ENCODE results near the gene RIC3.

- TF ChIP-seq CTCF (conservative IDR thresholded peaks at IDR 0.05; ENCODE audit: low read depth, low read length) (no peak), EZH2 (IDR thresholded peaks at IDR 0.05; ENCODE audit: borderline replicate concordance, low read depth, low read length, poor library complexity, severe bottlenecking) (no peak)
These were observed 82.8 kb downstream of the RIC3 start for GRCh38 chr11:8086001-8086479.
